H1 (cell line): ENCODE data around the gene MEIOSIN. TPM values are rescaled to one million over a fixed set of nuclear protein-coding genes. Genes with fewer than 3 reads are reported as not detected.

Source experiments
- BRCA1 ChIP-seq: IDR thresholded peaks from 2 replicates; pipeline ENCODE4 v1.6.1; 2012; ENCODE audit warnings: low read depth, low read length, improper control_type of control experiment
- CBX5 ChIP-seq: fragments of 300-800, 300-1000 bp; sonication (generic); IDR thresholded peaks from 2 replicates; pipeline ENCODE4 v1.7.1; 2016; ENCODE audit warnings: antibody characterized with exemption, low read length, low read depth
- NRF1 ChIP-seq: IDR thresholded peaks from 2 replicates; pipeline ENCODE4 v1.6.1; 2011; ENCODE audit warnings: mild to moderate bottlenecking, low read depth, low read length, improper control_type of control experiment
- POU5F1 ChIP-seq: IDR thresholded peaks from 2 replicates; pipeline ENCODE4 v1.6.1; 2011; ENCODE audit warnings: low read depth, mild to moderate bottlenecking, low read length, moderate library complexity
- RXRA ChIP-seq: IDR thresholded peaks from 2 replicates; pipeline ENCODE4 v1.6.1; 2011; ENCODE audit warnings: low read depth, mild to moderate bottlenecking, low read length, moderate library complexity; ENCODE audit not compliant: insufficient read depth
- SIX5 ChIP-seq: IDR thresholded peaks from 2 replicates; pipeline ENCODE4 v1.6.1; 2011; ENCODE audit warnings: mild to moderate bottlenecking, low read depth, low read length
- SP1 ChIP-seq: IDR thresholded peaks from 2 replicates; pipeline ENCODE4 v1.6.1; 2011; ENCODE audit warnings: low read depth, low read length
- YY1 ChIP-seq: IDR thresholded peaks from 2 replicates; pipeline ENCODE4 v1.6.1; 2011; ENCODE audit warnings: low read depth, mild to moderate bottlenecking, low read length
- polyA plus RNA-seq, 7 experiments: library from polyadenylated mRNA; depleted of rRNA in 3 of 7; stranded (reverse) in 5 of 7; unstranded in 2 of 7; fragments of >200 nt in 5 of 7; fragments of 200-250 nt in 2 of 7; gene quantifications; 1 replicate in 5 of 7; 2 replicates in 1 of 7; 4 replicates in 1 of 7; pipeline versions ENCODE4 v1.2.1 to v1.2.3, GENCODE V29; 2011 to 2013; ENCODE audit warnings: missing spikeins in 2 of 7, mixed read lengths in 2 of 7
- total RNA-seq: library from RNA; stranded (reverse); fragmentation: NEBNext Ultra II Directional; extraction: Animal tissue kit (Norgen Biotek cat#: 25700); gene quantifications from 2 replicates; pipeline ENCODE4 v1.2.1, GENCODE V29; 2021
- TF ChIP-seq, protein P1 (sequence below), 3 experiments: IDR thresholded peaks; 1 replicate in 2 of 3; 2 replicates in 1 of 3; pipeline versions ENCODE4 v1.5.1 to v1.6.1; 2011; ENCODE audit warnings: low read length in 3 of 3, mild to moderate bottlenecking in 3 of 3, inconsistent platforms in 2 of 3, low read depth in 1 of 3, moderate library complexity in 1 of 3; ENCODE audit not compliant: insufficient read depth in 1 of 3; ENCODE audit errors: control extremely low read depth in 1 of 3

Gene MEIOSIN
- total and polyA plus RNA-seq, 2 of the 8 experiments (the other 6 are each of a cell fraction or from before 2014, with no cell fraction given): 0.11 TPM; not detected in 1

DNA sequence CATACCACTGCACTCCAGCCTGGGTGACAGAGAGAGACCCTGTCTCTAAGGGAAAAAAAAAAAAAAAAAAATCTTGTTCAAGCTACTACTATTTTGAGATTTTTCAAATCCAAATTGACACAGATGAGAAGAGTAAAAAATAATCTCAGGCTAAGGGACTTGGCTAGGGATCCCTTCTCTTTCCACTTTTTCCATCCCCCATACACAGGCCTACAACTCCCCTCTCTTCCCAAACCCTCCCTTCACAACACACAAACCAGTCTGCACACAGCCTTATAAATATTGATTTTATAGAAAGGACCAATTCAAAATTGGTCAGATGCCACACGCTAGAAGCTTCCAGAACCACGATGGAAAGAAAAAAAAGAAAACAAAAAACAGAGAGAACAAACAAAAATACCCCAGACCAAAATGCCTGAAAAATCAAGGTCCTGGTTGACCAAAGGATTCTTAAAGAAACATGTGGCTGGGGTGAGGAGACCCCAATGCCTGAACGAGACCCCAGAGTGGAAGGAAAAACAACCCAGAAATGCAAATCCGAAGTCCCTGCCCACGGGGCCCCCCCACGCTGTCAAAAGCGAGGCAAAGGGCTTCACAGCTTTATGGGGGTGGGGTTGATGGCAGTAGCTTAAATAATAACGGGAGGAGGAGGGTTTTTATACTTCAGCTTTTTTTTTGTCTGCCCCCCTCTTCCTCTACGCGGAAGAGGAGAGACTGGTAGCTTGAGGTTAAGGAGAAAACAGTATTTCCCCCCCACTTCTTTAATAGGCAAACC, 22.7 kb upstream of the MEIOSIN start (continued):
- no peak for TF ChIP-seq SP1
- no peak for TF ChIP-seq NRF1
- TF ChIP-seq SIX5: no peak
- TF ChIP-seq POU5F1: no peak
- no peak for TF ChIP-seq BRCA1
- TF ChIP-seq RXRA: no peak
- TF ChIP-seq, protein P1, sequence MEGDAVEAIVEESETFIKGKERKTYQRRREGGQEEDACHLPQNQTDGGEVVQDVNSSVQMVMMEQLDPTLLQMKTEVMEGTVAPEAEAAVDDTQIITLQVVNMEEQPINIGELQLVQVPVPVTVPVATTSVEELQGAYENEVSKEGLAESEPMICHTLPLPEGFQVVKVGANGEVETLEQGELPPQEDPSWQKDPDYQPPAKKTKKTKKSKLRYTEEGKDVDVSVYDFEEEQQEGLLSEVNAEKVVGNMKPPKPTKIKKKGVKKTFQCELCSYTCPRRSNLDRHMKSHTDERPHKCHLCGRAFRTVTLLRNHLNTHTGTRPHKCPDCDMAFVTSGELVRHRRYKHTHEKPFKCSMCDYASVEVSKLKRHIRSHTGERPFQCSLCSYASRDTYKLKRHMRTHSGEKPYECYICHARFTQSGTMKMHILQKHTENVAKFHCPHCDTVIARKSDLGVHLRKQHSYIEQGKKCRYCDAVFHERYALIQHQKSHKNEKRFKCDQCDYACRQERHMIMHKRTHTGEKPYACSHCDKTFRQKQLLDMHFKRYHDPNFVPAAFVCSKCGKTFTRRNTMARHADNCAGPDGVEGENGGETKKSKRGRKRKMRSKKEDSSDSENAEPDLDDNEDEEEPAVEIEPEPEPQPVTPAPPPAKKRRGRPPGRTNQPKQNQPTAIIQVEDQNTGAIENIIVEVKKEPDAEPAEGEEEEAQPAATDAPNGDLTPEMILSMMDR (IDR thresholded peaks at IDR 0.05; ENCODE audit: control extremely low read depth in 1 of 3, insufficient read depth in 1 of 3, low read depth in 1 of 3, low read length in 3 of 3): no peak
- TF ChIP-seq CBX5: no peak
- TF ChIP-seq YY1: no peak
